Upper lobe of left lung (tissue), 6 donors: Measurements from ENCODE around the gene NKX2-4. TPM values are rescaled to one million over a fixed set of nuclear protein-coding genes. Genes with fewer than 3 reads are reported as not detected.

Source experiments
- ATAC-seq, 2 donors: fragments of 200-7000 bp; cut with Tn5 transposase; one replicate each; pipeline ENCODE4 v1.9.1; 2022; ENCODE audit warnings: mild to moderate bottlenecking in 2 of 2, moderate library complexity in 2 of 2; ENCODE audit not compliant: low FRiP score in 2 of 2
- DNase-seq, 2 donors: peaks; one replicate each; pipeline ENCODE4 v3.0.0-alpha.2; 2019 to 2020
- H3K27ac ChIP-seq, 4 donors: fragments of 200-600 bp; sonication (generic); one replicate each; pipeline ENCODE4 v1.5.1; 2016 to 2019
- H3K27me3 ChIP-seq, 4 donors: fragments of 200-600 bp; sonication (generic); one replicate each; pipeline ENCODE4 v1.5.1; 2017 to 2019
- H3K36me3 ChIP-seq, 4 donors: fragments of 200-600 bp; sonication (generic); one replicate each; pipeline ENCODE4 v1.5.1; 2016 to 2019
- H3K4me1 ChIP-seq, 4 donors: fragments of 200-600 bp; sonication (generic); one replicate each; pipeline ENCODE4 v1.5.1; 2018 to 2019
- H3K4me3 ChIP-seq, 4 donors: fragments of 200-600 bp; sonication (generic); one replicate each; pipeline ENCODE4 v1.5.1; 2017 to 2019; ENCODE audit warnings: mild to moderate bottlenecking in 2 of 4, moderate library complexity in 1 of 4
- H3K9me3 ChIP-seq, 4 donors: fragments of 200-600 bp; sonication (generic); one replicate each; pipeline ENCODE4 v1.5.1; 2018 to 2019
- EP300 ChIP-seq, 4 donors: sonication (generic); formaldehyde crosslinking; IDR thresholded peaks; one replicate each; pipeline ENCODE4 v1.5.1; 2017; ENCODE audit warnings: antibody characterized with exemption in 4 of 4, control low read depth in 2 of 4
- POLR2A ChIP-seq, 4 donors: fragments of 450-650 bp; IDR thresholded peaks; one replicate each; pipeline ENCODE4 v1.5.1; 2016 to 2017; ENCODE audit warnings: antibody characterized with exemption in 4 of 4, mild to moderate bottlenecking in 2 of 4
- POLR2AphosphoS5 ChIP-seq, 2 donors: sonication (generic); formaldehyde crosslinking; IDR thresholded peaks; one replicate each; pipeline ENCODE4 v1.5.1; 2017; ENCODE audit warnings: antibody characterized with exemption in 2 of 2
- WGBS, 2 donors: methylation state at CpG; one replicate each; pipeline ENCODE4 v1.1.5; 2017 to 2018; 5-methylcytosine and 5-hydroxymethylcytosine counted together
- total RNA-seq, 6 donors: library from RNA; depleted of rRNA in 4 of 6; stranded (reverse); fragments of >200 nt in 4 of 6; gene quantifications; one replicate each; pipeline versions ENCODE4 v1.1.0 to v1.2.1, GENCODE V29; 2016 to 2021
- TF ChIP-seq, protein P1 (sequence below), 6 experiments: fragments of 450-650 bp in 4 of 6; fragments of 200-600 bp in 2 of 6; sonication (generic) in 2 of 6; IDR thresholded peaks; one replicate each; pipeline ENCODE4 v1.5.1; 2016 to 2019; ENCODE audit warnings: antibody characterized with exemption in 6 of 6
- donor health status: DM: no; HTN: no; CAD: no; lungs with moderate emphysema.
- donor health status: DM: no; HTN: yes; CAD: no; lungs with severe emphysema.

The NKX2-4 gene
- total RNA-seq, 6 donors from 2014 or later, result not detected

DNA sequence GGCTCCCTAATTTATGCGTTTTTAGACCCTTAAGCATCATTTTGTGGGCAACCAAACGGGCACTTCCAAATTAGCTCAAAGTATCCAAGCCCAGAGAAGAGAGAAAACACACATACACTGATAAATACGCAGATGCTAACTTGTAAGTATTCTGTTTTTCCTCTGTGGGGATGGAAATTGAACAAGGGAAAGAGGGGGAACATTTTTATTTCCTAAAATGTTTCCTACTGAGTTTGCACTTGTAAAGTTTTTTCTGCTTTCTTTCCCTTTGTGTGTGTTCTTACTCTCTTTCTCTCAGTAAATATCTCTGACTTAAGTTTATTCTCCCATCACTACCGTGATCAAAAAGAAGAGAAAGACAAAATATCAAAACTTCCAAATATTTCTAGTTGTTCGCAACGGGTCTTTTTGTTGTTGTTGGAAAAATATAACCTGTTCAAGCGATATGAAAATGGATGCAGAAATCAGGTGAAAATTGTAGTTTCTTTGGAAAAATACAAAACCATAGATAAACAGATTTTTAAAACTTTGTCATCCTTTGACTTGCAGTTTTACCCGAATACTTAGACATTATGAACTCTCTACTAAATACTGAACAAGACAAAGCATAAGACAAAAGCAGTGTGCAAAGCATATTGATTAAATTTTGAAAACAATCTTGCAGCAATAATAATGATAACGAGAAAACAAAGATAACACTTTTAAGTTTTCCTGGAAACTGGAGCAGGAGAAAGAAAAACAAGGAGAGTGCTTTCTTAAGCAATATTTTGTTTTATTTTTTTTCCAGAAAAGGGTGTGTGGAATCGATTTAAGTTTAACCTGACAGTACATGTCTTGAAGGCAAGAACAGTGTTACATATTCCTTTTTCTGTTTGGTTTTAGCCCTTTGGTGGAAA is 1.0 kb upstream of the NKX2-4 start:
- peaks cover 0 to 73% (median 31%) of the 10 kb centered on the region in 4 donors for H3K27me3 ChIP-seq
- no peaks in the 10 kb centered on the region for H3K36me3 ChIP-seq
- TF ChIP-seq EP300 (IDR thresholded peaks at IDR 0.05), result no peak
- TF ChIP-seq POLR2AphosphoS5 (IDR thresholded peaks at IDR 0.05), result no peak
- TF ChIP-seq POLR2A (IDR thresholded peaks at IDR 0.05), result no peak
- TF ChIP-seq, protein P1, sequence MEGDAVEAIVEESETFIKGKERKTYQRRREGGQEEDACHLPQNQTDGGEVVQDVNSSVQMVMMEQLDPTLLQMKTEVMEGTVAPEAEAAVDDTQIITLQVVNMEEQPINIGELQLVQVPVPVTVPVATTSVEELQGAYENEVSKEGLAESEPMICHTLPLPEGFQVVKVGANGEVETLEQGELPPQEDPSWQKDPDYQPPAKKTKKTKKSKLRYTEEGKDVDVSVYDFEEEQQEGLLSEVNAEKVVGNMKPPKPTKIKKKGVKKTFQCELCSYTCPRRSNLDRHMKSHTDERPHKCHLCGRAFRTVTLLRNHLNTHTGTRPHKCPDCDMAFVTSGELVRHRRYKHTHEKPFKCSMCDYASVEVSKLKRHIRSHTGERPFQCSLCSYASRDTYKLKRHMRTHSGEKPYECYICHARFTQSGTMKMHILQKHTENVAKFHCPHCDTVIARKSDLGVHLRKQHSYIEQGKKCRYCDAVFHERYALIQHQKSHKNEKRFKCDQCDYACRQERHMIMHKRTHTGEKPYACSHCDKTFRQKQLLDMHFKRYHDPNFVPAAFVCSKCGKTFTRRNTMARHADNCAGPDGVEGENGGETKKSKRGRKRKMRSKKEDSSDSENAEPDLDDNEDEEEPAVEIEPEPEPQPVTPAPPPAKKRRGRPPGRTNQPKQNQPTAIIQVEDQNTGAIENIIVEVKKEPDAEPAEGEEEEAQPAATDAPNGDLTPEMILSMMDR (IDR thresholded peaks at IDR 0.05), result no peak
- no peak for DNase-seq
- no peak for ATAC-seq
- no peak overlapping the region for H3K27ac ChIP-seq
- 23 to 37% methylated on average over 10 of the region's 10 CpGs for WGBS, 2 donors
- peaks cover 9 to 25% (median 19%) of the 10 kb centered on the region in 4 donors for H3K4me1 ChIP-seq
- no peak overlapping the region for H3K4me3 ChIP-seq
- no peaks in the 10 kb centered on the region for H3K9me3 ChIP-seq

DNA sequence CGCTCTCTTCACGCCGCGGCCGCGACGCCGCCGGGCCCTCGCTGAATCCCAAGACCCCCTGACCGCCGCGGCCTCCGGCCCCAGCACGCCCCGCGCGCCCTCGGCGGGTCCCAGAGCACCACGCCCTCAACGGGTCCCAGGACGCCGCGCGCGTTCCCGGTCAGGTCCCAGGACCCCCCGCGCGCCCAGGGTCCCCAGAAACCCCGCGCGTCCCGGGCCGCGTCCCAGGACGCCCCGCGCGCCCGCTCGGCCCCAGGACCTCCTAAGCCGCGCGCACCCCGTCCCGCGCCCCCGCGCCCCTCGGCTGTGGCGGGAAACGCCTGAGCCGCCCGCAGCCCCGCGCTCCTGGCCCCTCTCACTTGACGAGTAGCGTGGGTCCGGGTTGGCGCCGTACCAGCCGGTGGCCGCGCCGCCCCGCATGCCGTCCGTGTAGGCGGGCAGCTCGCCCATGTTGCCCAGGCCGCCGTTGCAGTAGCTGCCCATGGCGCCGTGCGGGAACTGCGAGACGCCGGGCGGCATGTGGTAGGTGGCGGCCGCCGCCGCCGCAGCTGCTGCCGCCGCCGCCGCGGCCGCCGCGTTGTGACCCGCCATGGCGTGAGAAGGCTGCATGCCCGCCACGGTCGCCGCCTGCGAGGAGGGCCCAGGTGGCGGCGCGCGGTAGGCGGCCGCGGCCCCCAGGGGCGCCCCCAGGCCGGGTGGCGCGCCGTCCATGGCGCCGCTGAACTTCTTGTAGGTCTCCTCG is 556 bp downstream of the NKX2-4 start:
- H3K4me3 ChIP-seq, result peak overlapping the region in 3 of 4 donors; percentile 12 to 26 (median 21)

DNA sequence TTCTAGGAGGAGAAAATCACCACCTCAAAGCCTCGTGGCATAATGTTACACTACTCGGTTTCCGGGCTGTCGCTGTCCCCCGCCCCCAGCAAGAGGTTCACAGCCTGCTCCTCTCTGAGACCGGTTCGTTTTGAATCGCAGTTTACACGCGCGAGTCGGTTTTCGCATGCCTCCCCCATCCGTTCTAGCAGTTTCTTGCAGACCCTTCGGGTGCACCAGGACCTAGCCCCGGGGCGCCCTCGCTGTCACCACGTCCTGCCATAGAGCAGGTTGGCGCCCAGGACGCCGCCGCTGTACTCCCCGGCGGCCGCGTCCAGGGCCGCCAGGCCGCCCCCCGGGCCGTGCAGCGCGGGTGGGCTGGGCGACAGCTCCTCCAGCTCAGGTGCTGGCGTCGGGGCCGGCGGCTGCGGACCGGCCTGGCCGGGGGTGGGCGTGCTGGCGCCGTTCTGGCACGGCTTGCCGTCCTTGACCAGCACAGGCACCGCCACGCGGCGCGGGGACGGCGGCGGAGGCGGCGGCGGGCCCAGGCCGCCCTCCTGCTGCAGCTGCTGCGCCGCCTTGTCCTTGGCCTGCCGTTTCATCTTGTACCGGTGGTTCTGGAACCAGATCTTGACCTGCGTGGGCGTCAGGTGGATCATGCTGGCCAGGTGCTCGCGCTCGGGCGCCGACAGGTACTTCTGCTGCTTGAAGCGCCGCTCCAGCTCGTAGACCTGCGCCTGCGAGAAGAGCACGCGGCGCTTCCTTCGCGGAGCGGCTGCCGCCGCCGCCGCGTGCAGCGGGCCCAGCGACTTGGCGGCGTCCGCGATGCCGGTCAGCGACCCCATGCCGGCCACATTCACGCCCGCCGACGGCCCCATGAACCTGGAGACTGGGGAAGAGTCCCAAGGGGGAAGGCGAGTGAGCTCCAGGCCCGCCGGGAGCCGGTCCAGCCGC is 1.4 kb downstream of the NKX2-4 start:
- peak in 1 of 2 donors; percentile 10 for ATAC-seq
- WGBS, 2 donors, result 7 to 8% methylated on average over 17 to 48 of the region's 103 CpGs
- peaks cover 0 to 79% (median 36%) of the 10 kb centered on the region in 4 donors for H3K27me3 ChIP-seq

More for the DNA sequence above, 556 bp downstream of the NKX2-4 start:
- peak in 1 of 2 donors; percentile 19 for ATAC-seq
- Histone ChIP-seq H3K9me3 (no peaks in the 10 kb centered on the region), H3K27me3 (peaks cover 0 to 78% (median 33%) of the 10 kb centered on the region in 4 donors), H3K27ac (no peak overlapping the region), H3K36me3 (no peaks in the 10 kb centered on the region), H3K4me1 (peaks cover 9 to 25% (median 19%) of the 10 kb centered on the region in 4 donors)
- TF ChIP-seq POLR2A (IDR thresholded peaks at IDR 0.05), result no peak
- no peak for TF ChIP-seq POLR2AphosphoS5 (IDR thresholded peaks at IDR 0.05)
- TF ChIP-seq, protein P1 (IDR thresholded peaks at IDR 0.05), result no peak
- no peak for TF ChIP-seq EP300 (IDR thresholded peaks at IDR 0.05)
- 0 to 6% methylated on average over 7 to 58 of the region's 116 CpGs for WGBS, 2 donors
- peak in 1 of 2 donors; percentile 85 for DNase-seq

More for the DNA sequence above, 1.4 kb downstream of the NKX2-4 start:
- Histone ChIP-seq H3K9me3 (no peaks in the 10 kb centered on the region), H3K4me3 (peak overlapping the region in 2 of 4 donors; percentile 7 to 26), H3K27ac (no peak overlapping the region), H3K36me3 (peaks cover 0 to under 1% (median 0%) of the 10 kb centered on the region in 4 donors), H3K4me1 (peaks cover 9 to 31% (median 19%) of the 10 kb centered on the region in 4 donors)
- TF ChIP-seq POLR2AphosphoS5 (IDR thresholded peaks at IDR 0.05) (no peak), EP300 (IDR thresholded peaks at IDR 0.05) (no peak), POLR2A (IDR thresholded peaks at IDR 0.05) (no peak)
- TF ChIP-seq, protein P1 (IDR thresholded peaks at IDR 0.05), result no peak
- peak in 1 of 2 donors; percentile 86 for DNase-seq
